ENCODE data around the gene LAIR1.

Gene LAIR1

GRCh38 chr19:54357381-54357780, 7.3 kb downstream of the LAIR1 start:
- no peak for TF ChIP-seq CTCF (IDR thresholded peaks at IDR 0.05; ENCODE audit: unreplicated experiment in 3 of 3)
- H3K27ac Mint-ChIP-seq = no peak overlapping the region
- H3K4me1 Mint-ChIP-seq = no peaks in the 10 kb centered on the region
- peaks cover 16% of the 10 kb centered on the region for H3K27me3 Mint-ChIP-seq (ENCODE audit: low read depth)
- no peaks in the 10 kb centered on the region for H3K36me3 Mint-ChIP-seq (ENCODE audit: low read depth)
- H3K9me3 Mint-ChIP-seq = peaks cover 3% of the 10 kb centered on the region
- H3K4me3 Mint-ChIP-seq = no peak overlapping the region

GRCh38 chr19:54356444-54357056, 8.2 kb downstream of the LAIR1 start:
- Mint-ChIP-seq H3K4me3 (no peak overlapping the region), H3K36me3 (ENCODE audit: low read depth) (no peaks in the 10 kb centered on the region), H3K4me1 (no peaks in the 10 kb centered on the region), H3K27me3 (ENCODE audit: low read depth) (peaks cover 16% of the 10 kb centered on the region), H3K9me3 (peaks cover 3% of the 10 kb centered on the region), H3K27ac (no peak overlapping the region)
- TF ChIP-seq CTCF (IDR thresholded peaks at IDR 0.05; ENCODE audit: unreplicated experiment in 3 of 3) = no peak

DNA sequence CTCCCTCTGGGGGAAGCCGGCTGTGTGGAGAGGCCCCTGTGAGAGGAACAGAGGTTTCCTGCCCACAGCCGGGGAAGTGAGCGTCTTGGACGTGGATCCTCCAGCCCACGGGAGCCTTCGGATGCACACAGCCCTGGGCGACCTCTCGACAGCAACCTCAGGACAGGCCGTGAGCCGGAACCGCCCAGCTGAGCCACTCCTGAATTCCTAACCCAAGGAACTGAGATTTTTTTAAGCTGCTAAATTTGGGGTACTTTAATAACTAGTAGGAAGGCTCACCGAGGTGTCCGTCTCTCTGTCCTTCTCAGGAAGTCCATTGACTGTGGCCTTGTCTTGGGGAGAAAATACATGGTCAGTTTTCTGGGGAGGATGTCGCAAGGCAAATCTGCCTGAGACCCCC, 9.1 kb downstream of the LAIR1 start:
- no peaks in the 10 kb centered on the region for H3K4me1 Mint-ChIP-seq
- no peak overlapping the region for H3K4me3 Mint-ChIP-seq
- no peaks in the 10 kb centered on the region for H3K36me3 Mint-ChIP-seq (ENCODE audit: low read depth)
- peaks cover 12% of the 10 kb centered on the region for H3K27me3 Mint-ChIP-seq (ENCODE audit: low read depth)
- no peak for TF ChIP-seq CTCF (IDR thresholded peaks at IDR 0.05; ENCODE audit: unreplicated experiment in 3 of 3)
- no peak overlapping the region for H3K27ac Mint-ChIP-seq
- H3K9me3 Mint-ChIP-seq = no peaks in the 10 kb centered on the region

- TF ChIP-seq CTCF (IDR thresholded peaks at IDR 0.05; ENCODE audit: unreplicated experiment in 3 of 3) = no peak
- Mint-ChIP-seq H3K4me3 (no peak overlapping the region), H3K27ac (no peak overlapping the region), H3K27me3 (ENCODE audit: low read depth) (peaks cover 12% of the 10 kb centered on the region), H3K9me3 (no peaks in the 10 kb centered on the region), H3K4me1 (no peaks in the 10 kb centered on the region), H3K36me3 (ENCODE audit: low read depth) (no peaks in the 10 kb centered on the region)
Observed at GRCh38 chr19:54354761-54355160, 10.0 kb downstream of the LAIR1 start.

- Mint-ChIP-seq H3K4me1 (no peaks in the 10 kb centered on the region), H3K27ac (no peak overlapping the region), H3K4me3 (no peak overlapping the region), H3K9me3 (peaks cover 3% of the 10 kb centered on the region), H3K27me3 (ENCODE audit: low read depth) (peaks cover 22% of the 10 kb centered on the region), H3K36me3 (ENCODE audit: low read depth) (no peaks in the 10 kb centered on the region)
- TF ChIP-seq CTCF (IDR thresholded peaks at IDR 0.05; ENCODE audit: unreplicated experiment in 3 of 3) = no peak
Observed at GRCh38 chr19:54352546-54352945, 12.2 kb downstream of the LAIR1 start.

- TF ChIP-seq CTCF (IDR thresholded peaks at IDR 0.05; ENCODE audit: unreplicated experiment in 3 of 3) = no peak
- Mint-ChIP-seq H3K36me3 (ENCODE audit: low read depth) (no peaks in the 10 kb centered on the region), H3K27ac (no peak overlapping the region), H3K27me3 (ENCODE audit: low read depth) (peaks cover 24% of the 10 kb centered on the region), H3K4me3 (no peak overlapping the region), H3K4me1 (no peaks in the 10 kb centered on the region), H3K9me3 (peaks cover 3% of the 10 kb centered on the region)
Observed at GRCh38 chr19:54352041-54352440, 12.7 kb downstream of the LAIR1 start.
